AG04450 (cell line): Measurements from ENCODE around the gene OR4D1. TPM values are rescaled to one million over a fixed set of nuclear protein-coding genes. Genes with fewer than 3 reads are reported as not detected.

Experiments
- CTCF ChIA-PET: fragments of 300-600, 350-600 bp; formaldehyde crosslinking; extraction: SDS; loops from one replicate; lab custom pipeline; 2022; ENCODE audit warnings: antibody characterized with exemption, inconsistent platforms; lab: Charles Lee
- POLR2A ChIA-PET: fragments of 350-600 bp; formaldehyde crosslinking; extraction: SDS; loops from one replicate; lab custom pipeline; 2021; ENCODE audit warnings: antibody characterized with exemption, inconsistent platforms; lab: Yijun Ruan, JAX
- DNase-seq: peaks from one replicate; pipeline ENCODE4 v3.0.0-alpha.2; 2011; ENCODE audit warnings: low read depth, low spot score
- H3K27ac ChIP-seq: one replicate; pipeline ENCODE4 v1.5.1; 2012; ENCODE audit warnings: low read depth, low read length, control low read depth
- H3K27me3 ChIP-seq: one replicate; pipeline ENCODE4 v1.6.0; 2012; ENCODE audit warnings: low read length; ENCODE audit not compliant: control insufficient read depth, insufficient read depth
- H3K4me3 ChIP-seq: 2 replicates; pipeline ENCODE4 v1.5.1; 2011; ENCODE audit warnings: mild to moderate bottlenecking, low read depth, low read length, control low read depth
- H3K9me3 ChIP-seq: 2 replicates; pipeline ENCODE4 v1.5.1; 2012; ENCODE audit warnings: low read length; ENCODE audit not compliant: control insufficient read depth, insufficient read depth
- CTCF ChIP-seq: IDR thresholded peaks from 2 replicates; pipeline ENCODE4 v1.5.1; 2011; ENCODE audit warnings: low read depth, low read length, control low read depth, inconsistent platforms
- polyA plus RNA-seq: library from polyadenylated mRNA; depleted of rRNA; stranded (reverse); fragments of >200 nt; gene quantifications from 2 replicates; pipeline ENCODE4 v1.2.3, GENCODE V29; 2011

OR4D1 gene
- polyA plus RNA-seq, 1 experiment: not detected

- Histone ChIP-seq H3K27ac (no peak overlapping the region), H3K27me3 (peaks cover 6% of the 10 kb centered on the region), H3K4me3 (no peak overlapping the region), H3K9me3 (no peaks in the 10 kb centered on the region)
- ChIA-PET CTCF (no interaction called here), POLR2A (no interaction called here)
- no peak for DNase-seq
- TF ChIP-seq CTCF: no peak
Measured at GRCh38 chr17:58150394-58150793, 2.2 kb downstream of the OR4D1 start.

- Histone ChIP-seq H3K9me3 (no peaks in the 10 kb centered on the region; the same call in 1 of the 2 replicates), H3K4me3 (no peak overlapping the region), H3K27me3 (peaks cover 23% of the 10 kb centered on the region), H3K27ac (no peak overlapping the region)
- ChIA-PET CTCF (no interaction called here), POLR2A (no interaction called here)
- DNase-seq: no peak
- TF ChIP-seq CTCF: no peak
Measured at GRCh38 chr17:58153046-58153445, 4.9 kb downstream of the OR4D1 start.

- H3K9me3 ChIP-seq: no peaks in the 10 kb centered on the region; the same call in 1 of the 2 replicates
- no peak for DNase-seq
- ChIA-PET POLR2A (no interaction called here), CTCF (no interaction called here)
- peaks cover 26% of the 10 kb centered on the region for H3K27me3 ChIP-seq
- H3K4me3 ChIP-seq: no peak overlapping the region
- no peak for TF ChIP-seq CTCF
- no peak overlapping the region for H3K27ac ChIP-seq
Measured at GRCh38 chr17:58153671-58154070, 5.5 kb downstream of the OR4D1 start.

- no peak overlapping the region for H3K27ac ChIP-seq
- DNase-seq: no peak
- H3K9me3 ChIP-seq: no peaks in the 10 kb centered on the region; the same call in 1 of the 2 replicates
- CTCF ChIA-PET: no interaction called here
- peaks cover 26% of the 10 kb centered on the region for H3K27me3 ChIP-seq
- POLR2A ChIA-PET: no interaction called here
- 0 out of 2 replicates have a peak overlapping the region, but pooled peaks have one; percentile 4 for H3K4me3 ChIP-seq
- TF ChIP-seq CTCF: no peak
Measured at GRCh38 chr17:58156839-58157803, 8.9 kb downstream of the OR4D1 start.

GRCh38 chr17:58158181-58158580 lies 10.0 kb downstream of the OR4D1 start:
- no peak overlapping the region for H3K4me3 ChIP-seq
- no peak overlapping the region for H3K27ac ChIP-seq
- no peaks in the 10 kb centered on the region; the same call in 1 of the 2 replicates for H3K9me3 ChIP-seq
- DNase-seq: no peak
- ChIA-PET CTCF (no interaction called here), POLR2A (no interaction called here)
- no peak for TF ChIP-seq CTCF
- H3K27me3 ChIP-seq: peaks cover 24% of the 10 kb centered on the region
